ENCODE measurements around the gene LLGL2.

GRCh38 chr17:75564195-75564594 lies 38.7 kb downstream of the LLGL2 start:
- TF ChIP-seq CTCF (IDR thresholded peaks at IDR 0.05) (no peak), EP300 (IDR thresholded peaks at IDR 0.05; ENCODE audit: low read depth) (no peak)

Measured in transverse colon (tissue), 3 donors.